PC-3 (cell line): ENCODE results near the gene HHAT. TPM values are rescaled to one million over a fixed set of nuclear protein-coding genes. Genes with fewer than 3 reads are reported as not detected.

ENCODE experiments used
- ATAC-seq: fragments of 200-7000 bp; cut with Tn5 transposase; 2 replicates; pipeline ENCODE4 v1.9.1; 2020; ENCODE audit warnings: mild to moderate bottlenecking, moderate library complexity
- BruUV-seq: library from RNA; stranded (reverse); fragments of 400-500 nt; replicated peaks from 2 replicates; lab custom pipeline; 2021; lab: Mats Ljungman, UMichigan
- CTCF ChIA-PET: fragments of 300-600 bp; sonication (Branson Sonifier 250); formaldehyde crosslinking; loops from one replicate; lab custom pipeline; 2022; ENCODE audit warnings: antibody characterized with exemption; lab: Charles Lee
- POLR2A ChIA-PET: fragments of 300-600 bp; sonication (Branson Sonifier 250); formaldehyde crosslinking; loops from one replicate; lab custom pipeline; 2022; ENCODE audit warnings: antibody characterized with exemption; ENCODE audit not compliant: unreplicated experiment; lab: Charles Lee
- DNase-seq: peaks from one replicate; pipeline ENCODE4 v3.0.0-alpha.2; 2015
- H2AFZ ChIP-seq: fragments of 300-600 bp; sonication (generic); 2 replicates; pipeline ENCODE4 v1.6.0; 2016; ENCODE audit warnings: antibody characterized with exemption, low read length
- H3F3A ChIP-seq: fragments of 300-600 bp; sonication (generic); one replicate; pipeline ENCODE4 v1.6.0; 2017; ENCODE audit warnings: antibody characterized with exemption, low read length, control low read depth, mild to moderate bottlenecking; ENCODE audit not compliant: unreplicated experiment
- H3K27ac ChIP-seq: fragments of 300-600 bp; sonication (generic); 2 replicates; pipeline ENCODE4 v1.5.1; 2016; ENCODE audit warnings: mild to moderate bottlenecking, low read length
- H3K27me3 ChIP-seq: fragments of 300-600 bp; sonication (generic); 2 replicates; pipeline ENCODE4 v1.6.1; 2016; ENCODE audit warnings: low read length, mixed read lengths
- H3K36me3 ChIP-seq: fragments of 300-600 bp; sonication (generic); 2 replicates; pipeline ENCODE4 v1.6.1; 2016; ENCODE audit warnings: low read depth, mixed run types, low read length, mixed read lengths
- H3K4me1 ChIP-seq: fragments of 300-600 bp; sonication (generic); 2 replicates; pipeline ENCODE4 v1.5.1; 2016; ENCODE audit warnings: low read length; ENCODE audit not compliant: insufficient read depth
- H3K4me2 ChIP-seq: fragments of 300-600 bp; sonication (generic); 2 replicates; pipeline ENCODE4 v1.6.0; 2016; ENCODE audit warnings: low read length
- H3K4me3 ChIP-seq: fragments of 300-600 bp; sonication (generic); 2 replicates; pipeline ENCODE4 v1.5.1; 2016; ENCODE audit warnings: mild to moderate bottlenecking, low read length, mixed read lengths
- H3K79me2 ChIP-seq: fragments of 300-600 bp; sonication (generic); 2 replicates; pipeline ENCODE4 v1.6.1; 2017; ENCODE audit warnings: low read length, mixed read lengths
- H3K9ac ChIP-seq: fragments of 300-600 bp; sonication (generic); 2 replicates; pipeline ENCODE4 v1.6.0; 2016; ENCODE audit warnings: mild to moderate bottlenecking, low read length
- H3K9me2 ChIP-seq: fragments of 300-600 bp; sonication (generic); replicated peaks from 2 replicates; pipeline ENCODE4 v1.6.1; 2016; ENCODE audit warnings: mixed run types, low read length, mixed read lengths
- H3K9me3 ChIP-seq: fragments of 300-600 bp; sonication (generic); 2 replicates; pipeline ENCODE4 v1.6.1; 2016; ENCODE audit warnings: low read length, mixed read lengths
- H4K20me1 ChIP-seq: fragments of 300-600 bp; sonication (generic); 2 replicates; pipeline ENCODE4 v1.6.1; 2016; ENCODE audit warnings: low read length, mixed read lengths
- CTCF ChIP-seq: fragments of 300-600 bp; sonication (generic); conservative IDR thresholded peaks from 2 replicates; pipeline ENCODE4 v1.5.1; 2017; ENCODE audit warnings: antibody characterized with exemption, low read depth, mild to moderate bottlenecking, low read length
- EZH2 ChIP-seq: fragments of 300-600 bp; sonication (generic); IDR thresholded peaks from one replicate; pipeline ENCODE4 v1.6.1; 2017; ENCODE audit warnings: antibody characterized with exemption, mild to moderate bottlenecking, low read length; ENCODE audit not compliant: unreplicated experiment
- EZH2phosphoT487 ChIP-seq: fragments of 300-600 bp; sonication (generic); IDR thresholded peaks from 2 replicates; pipeline ENCODE4 v1.6.1; 2018; ENCODE audit warnings: mild to moderate bottlenecking, antibody characterized with exemption, low read length, borderline replicate concordance
- intact Hi-C: fragments of 100-400 bp; cut with micrococcal nuclease; formaldehyde crosslinking; loops from 2 replicates; pipeline ENCODE4 v1.9.0; 2023
- total RNA-seq: library from RNA; depleted of rRNA; stranded (reverse); fragments of >200 nt; gene quantifications from 2 replicates; pipeline ENCODE4 v1.2.3, GENCODE V29; 2014

The HHAT gene
- total RNA-seq, 1 experiment from 2014 or later, result 3.4 TPM

- Histone ChIP-seq H3K36me3 (no peaks in the 10 kb centered on the region), H3K9me3 (no peaks in the 10 kb centered on the region), H3K4me1 (no peaks in the 10 kb centered on the region), H3F3A (no peaks in the 10 kb centered on the region), H3K9ac (no peak overlapping the region), H3K79me2 (no peaks in the 10 kb centered on the region), H3K4me2 (no peak overlapping the region), H3K27ac (no peak overlapping the region), H4K20me1 (no peaks in the 10 kb centered on the region), H3K27me3 (no peaks in the 10 kb centered on the region), H3K4me3 (no peak overlapping the region), H2AFZ (no peak overlapping the region), H3K9me2 (no peaks in the 10 kb centered on the region)
- BruUV-seq, result no TSS peak
- no peak for ATAC-seq
- DNase-seq, result no peak
- ChIA-PET POLR2A (no interaction called here), CTCF (no interaction called here)
- TF ChIP-seq CTCF, result no peak
- TF ChIP-seq EZH2phosphoT487, result no peak
- no peak for TF ChIP-seq EZH2
- intact Hi-C loops, result no loop called here
Measured at GRCh38 chr1:210662291-210663050, 333.8 kb downstream of the HHAT start.

DNA sequence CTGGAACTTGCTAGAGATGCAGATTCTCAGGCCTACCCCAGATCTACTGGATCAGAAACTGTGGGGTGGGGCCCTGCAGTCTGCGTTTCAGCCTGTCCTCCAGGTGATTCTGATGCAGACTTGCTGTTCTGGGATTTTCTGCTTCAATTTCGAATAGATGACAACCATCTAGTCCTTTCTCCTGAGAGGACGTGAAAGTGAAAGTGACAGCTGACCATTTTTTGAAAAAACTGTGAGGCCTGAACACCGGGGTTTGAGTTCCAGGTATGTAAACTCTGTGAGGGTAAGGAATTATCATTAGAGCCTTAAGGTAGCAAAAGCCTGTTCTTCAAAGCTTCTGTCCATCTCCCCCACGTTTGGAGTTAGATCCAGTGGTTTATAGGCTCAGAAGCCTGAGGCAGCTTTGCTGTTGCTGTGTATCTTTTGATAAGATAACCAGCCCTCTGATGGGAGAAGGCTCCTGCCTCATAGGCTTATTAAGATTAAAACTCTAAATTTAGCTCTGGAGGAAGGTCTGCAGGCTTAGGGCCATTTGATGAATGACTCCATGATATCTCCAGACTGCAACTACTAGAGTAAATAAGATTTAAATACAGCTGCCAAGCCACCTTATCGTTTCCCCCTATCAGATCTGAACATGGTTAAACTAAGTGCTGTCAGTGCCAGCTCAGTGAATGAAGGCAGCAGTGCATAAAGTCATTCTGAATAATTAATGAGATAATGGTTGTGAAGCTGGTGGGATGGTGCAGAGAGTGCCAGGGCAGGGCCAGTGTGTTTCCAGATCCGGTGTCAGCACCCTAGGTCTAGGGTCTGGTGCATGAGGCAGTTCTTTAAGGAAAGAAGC lies 335.2 kb downstream of the HHAT start:
- H3K4me2 ChIP-seq, result no peak overlapping the region
- no peak overlapping the region for H3K27ac ChIP-seq
- no peak overlapping the region for H3K9ac ChIP-seq
- CTCF ChIA-PET, result no interaction called here
- no peak overlapping the region for H2AFZ ChIP-seq
- POLR2A ChIA-PET, result no interaction called here
- no TSS peak for BruUV-seq
- H3K36me3 ChIP-seq, result no peaks in the 10 kb centered on the region
- H3K9me2 ChIP-seq, result no peaks in the 10 kb centered on the region
- no peaks in the 10 kb centered on the region for H3K27me3 ChIP-seq
- no peaks in the 10 kb centered on the region for H3K79me2 ChIP-seq
- H4K20me1 ChIP-seq, result no peaks in the 10 kb centered on the region
- intact Hi-C loops, result no loop called here
- ATAC-seq, result no peak
- TF ChIP-seq EZH2phosphoT487, result no peak
- TF ChIP-seq CTCF, result no peak
- TF ChIP-seq EZH2, result no peak
- H3F3A ChIP-seq, result no peaks in the 10 kb centered on the region
- no peak overlapping the region for H3K4me3 ChIP-seq
- H3K4me1 ChIP-seq, result no peaks in the 10 kb centered on the region
- H3K9me3 ChIP-seq, result no peaks in the 10 kb centered on the region
- no peak for DNase-seq

DNA sequence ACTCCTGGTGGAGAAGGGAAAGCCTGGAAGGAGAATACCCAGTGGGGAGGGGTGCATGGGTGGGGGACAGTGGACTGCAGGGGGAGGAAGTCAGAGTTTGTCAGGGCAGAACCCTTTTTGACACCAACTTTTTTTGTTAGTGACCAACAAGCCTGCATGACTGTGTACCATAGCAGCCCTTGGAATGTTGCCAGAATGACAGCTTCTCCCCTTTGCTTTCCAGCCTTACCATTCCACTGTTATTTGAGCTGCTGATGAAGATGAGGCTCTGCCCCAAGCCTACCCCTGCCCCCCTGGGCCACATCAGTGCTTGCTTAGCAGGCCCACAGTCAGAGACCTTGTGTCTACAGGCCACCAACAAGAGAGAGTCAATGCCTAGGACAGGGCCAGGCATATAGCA lies 341.2 kb downstream of the HHAT start:
- Histone ChIP-seq H3K27me3 (no peaks in the 10 kb centered on the region), H3K36me3 (no peaks in the 10 kb centered on the region), H3K9me3 (no peaks in the 10 kb centered on the region), H3K4me2 (no peak overlapping the region), H3F3A (no peaks in the 10 kb centered on the region), H3K9ac (no peak overlapping the region), H2AFZ (no peak overlapping the region), H3K79me2 (no peaks in the 10 kb centered on the region), H3K9me2 (no peaks in the 10 kb centered on the region), H4K20me1 (no peaks in the 10 kb centered on the region), H3K4me1 (no peaks in the 10 kb centered on the region), H3K27ac (no peak overlapping the region), H3K4me3 (no peak overlapping the region)
- ATAC-seq (no peak), DNase-seq (no peak)
- POLR2A ChIA-PET, result no interaction called here
- TF ChIP-seq EZH2phosphoT487, result no peak
- CTCF ChIA-PET, result no interaction called here
- BruUV-seq, result no TSS peak
- intact Hi-C loops, result no loop called here
